Activated CD4-positive, alpha-beta T cell treated with anti-CD3 and anti-CD28 coated beads, Interleukin-2, amount 50 U/mL, for 1 hour (primary cell): ENCODE data around the gene SHLD1.
"Not testable (repeated sequence)": the region's sequence is repeated elsewhere in the genome, so short reads cannot be mapped to it uniquely, and the experiment has no call there.

Source experiments
- DNase-seq: peaks from one replicate; pipeline ENCODE4 v3.0.0-alpha.2; 2020

The SHLD1 gene

DNA sequence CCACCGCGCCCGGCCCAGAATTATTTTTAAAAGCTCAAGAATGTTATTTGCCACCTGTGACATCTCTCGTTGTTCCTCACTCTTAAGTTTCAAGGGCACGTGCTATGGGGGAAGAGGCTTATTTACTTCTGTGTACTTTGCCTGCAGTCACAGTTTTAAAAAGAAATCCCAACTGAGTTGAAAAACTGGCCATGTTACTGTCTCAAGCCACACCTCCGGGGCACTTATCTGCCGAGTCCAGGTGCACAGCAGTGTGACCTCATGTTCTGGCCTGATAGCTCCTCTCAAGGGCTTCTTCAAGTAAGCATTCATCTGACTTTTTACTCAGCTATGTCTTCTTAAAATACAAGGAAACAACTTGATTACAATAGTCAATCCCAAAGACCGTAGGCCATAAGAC is 34.5 kb downstream of the SHLD1 start:
- DNase-seq, result no peak

- DNase-seq, result no peak
Measured at GRCh38 chr20:5785146-5785545, 34.9 kb downstream of the SHLD1 start.

GRCh38 chr20:5786930-5787795 is 37.0 kb downstream of the SHLD1 start:
- no peak for DNase-seq

DNA sequence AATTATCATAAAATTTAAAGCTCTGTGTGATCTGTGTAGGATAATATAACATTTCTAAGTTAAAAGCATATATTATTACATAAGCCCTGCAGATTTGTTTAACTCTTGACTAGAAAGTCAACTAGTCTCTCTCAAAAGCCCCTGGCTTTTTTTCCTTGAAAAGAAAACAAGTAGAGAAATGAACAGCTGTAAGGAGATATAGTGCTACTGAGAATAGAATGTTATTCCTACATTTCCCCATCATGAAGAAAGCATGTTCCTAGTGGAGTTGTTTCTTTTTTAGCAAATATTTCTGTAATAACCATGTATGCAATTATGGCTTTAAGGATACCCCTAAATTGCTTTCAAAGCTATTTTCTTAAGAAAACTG is 37.6 kb downstream of the SHLD1 start:
- no peak for DNase-seq

DNA sequence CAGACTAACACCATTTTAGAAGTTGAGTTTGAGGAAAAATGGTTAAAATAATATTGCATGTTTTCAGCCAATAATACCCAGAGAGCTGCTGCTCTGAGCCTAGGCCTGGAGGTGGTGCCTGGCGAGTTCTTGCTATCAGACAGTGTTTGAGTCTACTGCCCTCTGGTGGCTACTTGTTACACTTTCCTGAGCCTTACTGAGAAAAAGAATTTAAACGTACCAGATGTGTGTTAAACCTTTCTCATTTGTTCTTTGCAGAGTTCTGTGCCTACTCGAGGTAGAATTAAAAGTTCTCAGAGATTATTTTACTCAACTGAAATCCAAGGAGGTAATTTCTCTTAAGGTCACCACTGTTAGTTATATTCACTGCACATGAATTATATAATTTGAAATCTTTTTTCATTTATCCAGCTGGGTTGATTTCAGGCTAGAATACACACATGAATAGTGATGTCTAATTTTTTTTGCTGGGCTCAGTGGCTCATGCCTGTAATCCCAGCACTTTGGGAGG is 38.2 kb downstream of the SHLD1 start:
- DNase-seq, result peak; percentile 69

DNA sequence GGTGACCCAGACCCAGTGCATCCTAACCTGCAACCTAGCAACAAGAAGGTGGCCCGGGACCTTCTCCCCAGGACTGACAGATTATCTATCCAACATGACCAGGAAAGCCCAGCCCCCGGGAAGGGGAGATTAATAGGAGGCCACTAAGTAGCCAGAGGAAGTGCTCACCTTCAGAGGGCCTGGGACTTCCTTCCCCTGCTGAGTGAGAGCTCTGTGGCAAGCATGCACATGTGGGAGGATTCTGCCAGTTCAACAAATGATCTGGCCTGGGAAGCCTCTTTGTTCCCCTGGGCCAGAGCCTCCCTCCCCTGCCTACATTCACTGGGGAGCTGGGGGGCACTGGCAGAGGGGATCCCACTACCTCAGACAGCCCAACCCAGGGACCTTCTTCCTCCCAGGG is 39.6 kb downstream of the SHLD1 start:
- DNase-seq, result no peak

DNA sequence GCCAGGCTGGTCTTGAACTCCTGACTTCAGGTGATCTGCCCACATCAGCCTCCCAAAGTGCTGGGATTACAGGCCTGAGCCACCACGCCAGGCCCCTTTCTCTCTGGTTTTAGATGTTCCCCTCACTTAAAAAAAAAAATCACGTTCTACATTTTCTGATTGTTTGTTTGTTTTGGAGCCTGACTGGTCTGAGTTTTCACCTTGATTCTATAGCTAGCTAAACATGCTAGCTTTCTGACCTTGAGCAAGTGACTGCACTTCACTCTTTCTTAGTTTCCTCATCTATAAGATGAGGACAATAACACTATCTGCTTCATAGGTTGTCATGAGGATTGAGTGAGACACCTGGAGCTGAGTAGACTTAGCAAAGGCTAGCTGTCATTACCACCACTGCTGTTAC is 43.7 kb downstream of the SHLD1 start:
- DNase-seq, result no peak

GRCh38 chr20:5796331-5797040 is 46.3 kb downstream of the SHLD1 start:
- DNase-seq, result no peak

- no peak for DNase-seq
Measured at GRCh38 chr20:5797165-5797564, 47.0 kb downstream of the SHLD1 start.

DNA sequence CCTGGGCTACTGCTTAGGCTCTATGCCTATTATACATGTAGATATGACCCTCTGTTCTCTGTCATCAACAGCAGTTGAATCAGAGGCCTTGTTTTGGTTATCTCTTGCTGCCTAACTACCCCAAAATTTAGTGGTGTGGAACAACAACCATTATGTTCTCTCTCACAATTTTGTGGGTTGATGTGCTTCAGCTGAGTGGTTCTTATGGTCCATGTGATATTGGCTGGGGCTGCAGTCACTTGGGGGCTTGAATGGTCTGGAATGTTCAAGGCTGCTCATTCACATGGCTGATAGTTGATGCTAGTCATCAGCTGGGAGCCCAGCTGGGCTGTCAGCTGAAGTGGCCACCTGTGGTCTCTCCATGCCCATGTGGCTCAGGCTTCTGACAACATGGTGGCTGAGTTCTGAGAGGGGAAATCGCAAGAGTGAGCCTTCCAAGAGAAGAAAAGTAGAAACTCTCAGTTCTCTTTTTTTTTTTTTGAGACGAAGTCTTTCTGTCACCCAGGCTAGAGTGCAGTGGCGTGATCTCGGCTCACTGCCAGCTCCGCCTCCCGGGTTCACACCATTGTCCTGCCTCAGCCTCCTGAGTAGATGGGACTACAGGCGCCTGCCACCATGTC is 47.8 kb downstream of the SHLD1 start:
- DNase-seq, result no peak

GRCh38 chr20:5803754-5804303 is 53.6 kb downstream of the SHLD1 start:
- DNase-seq, result not testable (repeated sequence)

GRCh38 chr20:5806457-5807263 is 56.5 kb downstream of the SHLD1 start:
- DNase-seq, result no peak

DNA sequence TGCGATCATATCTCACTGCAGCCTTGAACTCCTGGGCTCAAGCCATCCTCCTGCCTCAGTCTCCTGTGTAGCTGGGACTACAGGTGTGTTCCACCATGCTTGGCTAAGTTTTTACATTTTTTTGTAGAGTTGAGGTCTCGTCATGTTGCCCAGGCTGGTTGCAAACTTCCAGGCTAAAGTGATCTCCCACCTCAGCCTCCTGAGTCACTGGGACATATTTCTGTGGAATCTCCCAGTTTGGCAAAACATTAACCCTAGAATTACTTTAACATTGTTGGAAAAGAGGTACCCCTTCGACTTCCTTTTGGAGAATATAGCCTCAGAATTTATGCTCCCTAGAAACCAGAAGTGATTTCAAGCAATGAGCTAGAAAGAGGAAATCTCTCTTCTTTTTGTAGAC is 57.2 kb downstream of the SHLD1 start:
- DNase-seq, result no peak

GRCh38 chr20:5808901-5809300 is 58.7 kb downstream of the SHLD1 start:
- DNase-seq, result no peak

DNA sequence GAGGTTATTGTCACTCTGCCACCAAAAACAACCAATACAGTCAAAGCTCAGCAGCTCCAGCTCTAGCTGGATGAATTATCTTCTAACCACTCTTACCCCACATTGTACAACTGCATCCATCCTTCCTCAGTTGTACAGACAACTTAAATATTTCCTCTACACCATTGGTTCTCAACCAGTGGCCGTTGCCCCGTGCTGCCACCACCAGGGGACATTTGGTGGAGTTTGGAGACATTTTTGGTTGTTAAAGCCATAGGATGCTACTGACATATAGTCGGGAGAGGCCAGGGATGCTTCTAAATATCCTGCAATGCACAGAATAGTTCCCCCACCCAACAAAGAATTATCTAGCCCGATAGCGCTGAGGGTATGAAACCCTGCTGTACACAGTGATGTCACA is 59.3 kb downstream of the SHLD1 start:
- DNase-seq, result no peak

DNA sequence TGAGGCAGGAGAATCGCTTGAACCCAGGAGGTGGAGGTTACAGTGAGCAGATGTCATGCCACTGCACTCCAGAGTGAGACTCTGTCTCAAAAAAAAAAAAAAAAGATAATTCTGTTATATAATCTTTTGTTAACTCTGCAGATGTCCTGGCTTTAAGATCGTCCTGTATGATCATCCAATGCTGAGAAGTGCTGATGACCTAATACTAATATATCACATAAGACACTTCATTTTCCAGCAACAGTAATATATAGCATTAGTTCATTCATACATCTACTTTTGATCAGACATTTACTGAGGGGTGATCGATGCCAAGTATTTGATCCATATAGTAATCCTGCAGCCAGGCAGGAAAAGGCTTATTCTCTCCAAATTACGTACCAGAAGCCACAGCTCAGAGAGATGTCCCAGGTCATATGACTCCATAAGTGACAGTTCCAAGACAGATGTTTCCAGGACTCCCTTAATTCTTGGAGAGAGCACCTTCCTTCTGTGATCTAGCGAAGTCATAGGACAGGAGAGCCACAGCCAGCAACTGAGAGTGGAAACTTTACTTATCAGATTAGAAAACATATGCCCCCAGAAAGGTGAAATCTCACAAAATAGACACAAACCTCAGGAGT is 60.7 kb downstream of the SHLD1 start:
- DNase-seq, result no peak

- no peak for DNase-seq
Measured at GRCh38 chr20:5811746-5812145, 61.5 kb downstream of the SHLD1 start.

GRCh38 chr20:5818346-5818681 is 68.1 kb downstream of the SHLD1 start:
- no peak for DNase-seq

DNA sequence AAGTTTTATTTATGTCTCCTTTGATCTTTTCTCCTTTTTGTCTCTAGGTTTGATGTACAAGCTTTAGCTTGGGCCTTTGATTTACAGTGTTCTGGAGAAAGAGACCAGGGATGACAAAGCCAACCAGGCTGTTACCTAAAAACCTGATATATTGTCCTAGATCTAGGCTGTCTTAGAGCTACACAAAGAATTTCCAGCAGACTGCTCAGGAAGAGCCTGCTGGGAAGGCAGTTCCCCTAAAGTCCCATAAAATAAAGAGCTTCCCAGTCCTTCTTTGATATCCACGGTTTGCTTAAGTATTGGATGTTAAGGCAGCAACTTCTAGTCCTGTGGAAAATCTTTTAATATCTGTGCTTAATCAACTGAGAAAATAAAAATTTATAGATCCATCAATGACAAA is 70.5 kb downstream of the SHLD1 start:
- DNase-seq, result no peak

DNA sequence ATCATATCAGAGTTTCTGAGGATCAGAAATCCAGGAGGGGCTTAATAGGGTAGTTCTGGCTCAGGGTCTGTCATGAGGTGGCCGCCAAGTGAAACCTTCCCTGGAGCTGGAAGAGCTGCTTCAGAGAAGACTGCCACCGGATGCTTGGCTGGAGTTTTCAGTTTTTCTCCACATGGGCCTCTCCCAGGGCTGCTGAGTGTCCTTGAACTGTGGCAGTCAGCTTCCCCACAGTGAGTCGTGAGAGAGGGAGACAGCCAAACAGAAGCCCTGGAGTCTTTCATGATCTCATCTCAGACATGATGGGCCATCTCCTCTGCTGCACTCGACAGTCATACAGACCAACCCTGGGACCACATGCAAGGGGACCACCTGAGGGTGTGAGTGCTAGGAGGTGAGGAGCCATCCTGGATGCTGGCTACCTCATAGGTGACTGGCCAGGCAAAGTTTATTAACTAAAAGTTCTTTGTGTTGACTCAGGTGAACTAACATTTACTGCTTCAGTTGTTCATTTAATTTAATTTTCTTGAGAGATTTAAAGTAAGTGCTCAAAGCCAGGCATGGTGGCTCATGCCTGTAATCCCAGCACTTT is 71.5 kb downstream of the SHLD1 start:
- no peak for DNase-seq

- no peak for DNase-seq
Measured at GRCh38 chr20:5822569-5822968, 72.4 kb downstream of the SHLD1 start.
